H1 (cell line): Measurements from ENCODE around the gene GIPC2. TPM values are rescaled to one million over a fixed set of nuclear protein-coding genes. Genes with fewer than 3 reads are reported as not detected.

Source experiments
- CTCF ChIA-PET: fragments of 300-600 bp; sonication (Branson Sonifier 250); formaldehyde crosslinking; loops from one replicate; lab custom pipeline; 2021; ENCODE audit not compliant: partially characterized antibody; lab: Charles Lee
- POLR2A ChIA-PET: fragments of 300-600 bp; sonication (Branson Sonifier 250); formaldehyde crosslinking; loops from one replicate; lab custom pipeline; 2021; ENCODE audit warnings: inconsistent platforms; ENCODE audit not compliant: partially characterized antibody; lab: Charles Lee
- DNase-seq, 2 experiments: peaks; one replicate each; pipeline versions ENCODE4 v3.0.0 to v3.0.0-alpha.2; 2010 to 2022; ENCODE audit warnings: low spot score in 2 of 2, low read depth in 1 of 2, mixed read lengths in 1 of 2
- FAIRE-seq: peaks from 2 replicates; lab custom pipeline; 2011; peaks lifted over from hg19 to GRCh38; lab: Jason Lieb, UNC
- H2AFZ ChIP-seq: 2 replicates; pipeline ENCODE4 v1.8.1; 2012; ENCODE audit warnings: low read length, inconsistent platforms
- H2AK5ac ChIP-seq: 2 replicates; pipeline ENCODE4 v1.6.1; 2013; ENCODE audit warnings: low read depth, low read length
- H2BK120ac ChIP-seq: replicated peaks from 2 replicates; pipeline ENCODE3; 2013; ENCODE audit warnings: low read depth, low read length, inconsistent platforms
- H2BK12ac ChIP-seq: 2 replicates; pipeline ENCODE4 v1.6.1; 2013; ENCODE audit warnings: low read depth, low read length
- H2BK15ac ChIP-seq: 2 replicates; pipeline ENCODE4 v1.6.1; 2013; ENCODE audit warnings: low read length
- H2BK20ac ChIP-seq: 2 replicates; pipeline ENCODE4 v1.6.1; 2013; ENCODE audit warnings: low read length
- H2BK5ac ChIP-seq: 2 replicates; pipeline ENCODE4 v1.6.1; 2013; ENCODE audit warnings: low read depth, low read length
- H3K14ac ChIP-seq: 2 replicates; pipeline ENCODE4 v1.6.1; 2013; ENCODE audit warnings: inconsistent platforms; ENCODE audit not compliant: insufficient read length
- H3K18ac ChIP-seq: 2 replicates; pipeline ENCODE4 v1.6.1; 2013; ENCODE audit warnings: low read length; ENCODE audit errors: extremely low read depth
- H3K23ac ChIP-seq: 2 replicates; pipeline ENCODE4 v1.6.1; 2013; ENCODE audit warnings: inconsistent platforms; ENCODE audit not compliant: insufficient read length
- H3K23me2 ChIP-seq: 2 replicates; pipeline ENCODE4 v1.6.1; 2013; ENCODE audit warnings: low read depth, low read length
- H3K27ac ChIP-seq: 2 replicates; pipeline ENCODE4 v1.6.1; 2011; ENCODE audit warnings: low read depth, low read length, inconsistent platforms
- H3K27me3 ChIP-seq, 4 experiments: replicated peaks in 1 of 4; 1 replicate in 1 of 4; 2 replicates in 3 of 4; pipeline versions ENCODE4 v1.6.1 to v1.8.1; 2011 to 2013; ENCODE audit warnings: low read length in 3 of 4, mild to moderate bottlenecking in 3 of 4, inconsistent platforms in 2 of 4, mixed read lengths in 2 of 4, moderate library complexity in 1 of 4; ENCODE audit not compliant: control insufficient read depth in 3 of 4, insufficient read depth in 3 of 4; ENCODE audit errors: extremely low read depth in 1 of 4
- H3K36me3 ChIP-seq, 4 experiments: 2 replicates each; pipeline versions ENCODE4 v1.6.1 to v1.8.1; 2011 to 2013; ENCODE audit warnings: mild to moderate bottlenecking in 4 of 4, low read length in 3 of 4, moderate library complexity in 2 of 4, control low read depth in 1 of 4, inconsistent platforms in 1 of 4; ENCODE audit not compliant: insufficient read depth in 4 of 4, control insufficient read depth in 2 of 4
- H3K4ac ChIP-seq: replicated peaks from 2 replicates; pipeline ENCODE3; 2013; ENCODE audit warnings: low read length, low read depth, mixed read lengths, inconsistent platforms; ENCODE audit not compliant: insufficient read length
- H3K4me1 ChIP-seq, 4 experiments: replicated peaks in 1 of 4; 1 replicate in 1 of 4; 2 replicates in 3 of 4; pipeline versions ENCODE4 v1.6.1 to v1.8.1; 2011 to 2013; ENCODE audit warnings: low read length in 3 of 4, inconsistent platforms in 2 of 4, mixed read lengths in 1 of 4; ENCODE audit not compliant: insufficient read depth in 4 of 4, control insufficient read depth in 3 of 4
- H3K4me2 ChIP-seq, 2 experiments: 2 replicates each; pipeline versions ENCODE4 v1.6.1 to v1.8.1; 2011 to 2013; ENCODE audit warnings: low read depth in 2 of 2, low read length in 2 of 2, control low read depth in 1 of 2, inconsistent platforms in 1 of 2, mild to moderate bottlenecking in 1 of 2; ENCODE audit not compliant: insufficient read depth in 1 of 2
- H3K4me3 ChIP-seq, 4 experiments: fragments of 200-600, 300-600 bp in 1 of 4; sonication (generic), shearing (Covaris generic), sonication (Bioruptor Twin) in 1 of 4; 2 replicates each; pipeline versions ENCODE4 v1.5.1 to v1.8.1; 2011 to 2016; ENCODE audit warnings: low read length in 4 of 4, low read depth in 3 of 4, control low read depth in 2 of 4, inconsistent platforms in 2 of 4, mild to moderate bottlenecking in 2 of 4, mixed read lengths in 1 of 4, moderate library complexity in 1 of 4; ENCODE audit not compliant: insufficient read depth in 2 of 4; ENCODE audit errors: extremely low read depth in 1 of 4
- H3K56ac ChIP-seq: replicated peaks from 2 replicates; pipeline ENCODE3; 2013; ENCODE audit warnings: low read depth, mild to moderate bottlenecking, mixed read lengths, low read length, inconsistent platforms; ENCODE audit not compliant: insufficient read length
- H3K79me1 ChIP-seq: 2 replicates; pipeline ENCODE4 v1.6.1; 2013; ENCODE audit warnings: low read depth, low read length, control low read depth
- H3K79me2 ChIP-seq, 2 experiments: 2 replicates each; pipeline versions ENCODE4 v1.6.1 to v1.8.1; 2012 to 2013; ENCODE audit warnings: low read length in 2 of 2, mild to moderate bottlenecking in 2 of 2, inconsistent platforms in 1 of 2; ENCODE audit not compliant: insufficient read depth in 2 of 2, control insufficient read depth in 1 of 2
- H3K9ac ChIP-seq, 4 experiments: replicated peaks in 1 of 4; 1 replicate in 1 of 4; 2 replicates in 3 of 4; pipeline versions ENCODE4 v1.6.1 to v1.8.1; 2011 to 2013; ENCODE audit warnings: low read depth in 3 of 4, low read length in 3 of 4, control low read depth in 2 of 4, mild to moderate bottlenecking in 2 of 4, moderate library complexity in 2 of 4, inconsistent platforms in 1 of 4; ENCODE audit errors: extremely low read depth in 1 of 4
- H3K9me3 ChIP-seq, 2 experiments: 2 replicates each; pipeline versions ENCODE4 v1.6.1 to v1.8.1; 2012 to 2013; ENCODE audit warnings: mild to moderate bottlenecking in 2 of 2, moderate library complexity in 2 of 2, control low read depth in 1 of 2, inconsistent platforms in 1 of 2, low read depth in 1 of 2, low read length in 1 of 2, mixed read lengths in 1 of 2; ENCODE audit not compliant: insufficient read depth in 2 of 2
- H4K20me1 ChIP-seq, 2 experiments: replicated peaks in 1 of 2; 2 replicates each; pipeline versions ENCODE3 to v1.8.1; 2011 to 2013; ENCODE audit warnings: inconsistent platforms in 2 of 2, low read length in 2 of 2, mild to moderate bottlenecking in 1 of 2; ENCODE audit not compliant: insufficient read depth in 2 of 2, control insufficient read depth in 1 of 2
- H4K5ac ChIP-seq: 2 replicates; pipeline ENCODE4 v1.6.1; 2013; ENCODE audit warnings: low read length, low read depth, mixed read lengths, inconsistent platforms; ENCODE audit not compliant: insufficient read length
- H4K8ac ChIP-seq: 2 replicates; pipeline ENCODE4 v1.8.0; 2013; ENCODE audit warnings: mild to moderate bottlenecking, moderate library complexity, low read length, inconsistent platforms; ENCODE audit not compliant: insufficient read depth; ENCODE audit errors: extremely low read depth
- H4K91ac ChIP-seq: replicated peaks from 2 replicates; pipeline ENCODE3; 2013; ENCODE audit warnings: low read length, mixed read lengths, inconsistent platforms; ENCODE audit not compliant: insufficient read length
- ASH2L ChIP-seq: fragments of 200-600, 300-600 bp; sonication (generic); IDR thresholded peaks from one replicate; pipeline ENCODE4 v1.7.1; 2017; ENCODE audit warnings: low read length
- BACH1 ChIP-seq: IDR thresholded peaks from 2 replicates; pipeline ENCODE4 v1.6.1; 2012; ENCODE audit warnings: low read length, improper control_type of control experiment
- CTBP2 ChIP-seq: IDR thresholded peaks from 2 replicates; pipeline ENCODE4 v1.7.0; 2011; ENCODE audit warnings: borderline replicate concordance, mild to moderate bottlenecking, moderate library complexity, mixed read lengths, low read length; ENCODE audit not compliant: insufficient read depth, insufficient read length
- HDAC6 ChIP-seq: IDR thresholded peaks from one replicate; pipeline ENCODE4 v1.7.1; 2012; ENCODE audit warnings: low read depth, mild to moderate bottlenecking, inconsistent platforms, low read length, moderate library complexity
- JUN ChIP-seq: IDR thresholded peaks from 2 replicates; pipeline ENCODE4 v1.6.1; 2011; ENCODE audit warnings: low read depth, mild to moderate bottlenecking, improper control_type of control experiment, low read length
- RBBP5 ChIP-seq: IDR thresholded peaks from 2 replicates; pipeline ENCODE4 v1.7.1; 2012; ENCODE audit warnings: low read depth, mild to moderate bottlenecking, inconsistent platforms, low read length, moderate library complexity, borderline replicate concordance
- RNF2 ChIP-seq: fragments of 200-900, 300-1000 bp; sonication (generic); IDR thresholded peaks from 2 replicates; pipeline ENCODE4 v1.7.1; 2016; ENCODE audit warnings: borderline replicate concordance, low read depth, mild to moderate bottlenecking, antibody characterized with exemption, low read length; ENCODE audit not compliant: poor library complexity, severe bottlenecking; ENCODE audit errors: missing control alignments
- WGBS, 2 experiments: shearing (Covaris generic) in 1 of 2; methylation state at CpG; one replicate each; pipeline versions ENCODE4 v1.1.6 to v1.1.7; 2013 to 2015; ENCODE audit warnings: low lambda C conversion rate in 2 of 2, mixed read lengths in 2 of 2, inconsistent platforms in 1 of 2, low coverage in 1 of 2, missing lambda C conversion rate in 1 of 2; ENCODE audit not compliant: insufficient replicate concordance in 2 of 2, insufficient coverage in 1 of 2, insufficient read length in 1 of 2; ENCODE audit errors: extremely low coverage in 1 of 2, missing lambda C conversion rate in 1 of 2; 5-methylcytosine and 5-hydroxymethylcytosine counted together
- polyA plus RNA-seq, 7 experiments: library from polyadenylated mRNA; depleted of rRNA in 3 of 7; stranded (reverse) in 5 of 7; unstranded in 2 of 7; fragments of >200 nt in 5 of 7; fragments of 200-250 nt in 2 of 7; gene quantifications; 1 replicate in 5 of 7; 2 replicates in 1 of 7; 4 replicates in 1 of 7; pipeline versions ENCODE4 v1.2.1 to v1.2.3, GENCODE V29; 2011 to 2013; ENCODE audit warnings: missing spikeins in 2 of 7, mixed read lengths in 2 of 7
- total RNA-seq: library from RNA; stranded (reverse); fragmentation: NEBNext Ultra II Directional; extraction: Animal tissue kit (Norgen Biotek cat#: 25700); gene quantifications from 2 replicates; pipeline ENCODE4 v1.2.1, GENCODE V29; 2021
- TF ChIP-seq, protein P1 (sequence below): IDR thresholded peaks from 2 replicates; pipeline ENCODE4 v1.6.1; 2011; ENCODE audit warnings: low read depth, mild to moderate bottlenecking, low read length; ENCODE audit not compliant: insufficient read depth
- TF ChIP-seq, protein P2 (sequence below): IDR thresholded peaks from 2 replicates; pipeline ENCODE4 v1.6.1; 2012; ENCODE audit warnings: inconsistent platforms

GIPC2 gene
- total and polyA plus RNA-seq, 2 of the 8 experiments (the other 6 are each of a cell fraction or from before 2014, with no cell fraction given), result 0.29 to 0.69 TPM

DNA sequence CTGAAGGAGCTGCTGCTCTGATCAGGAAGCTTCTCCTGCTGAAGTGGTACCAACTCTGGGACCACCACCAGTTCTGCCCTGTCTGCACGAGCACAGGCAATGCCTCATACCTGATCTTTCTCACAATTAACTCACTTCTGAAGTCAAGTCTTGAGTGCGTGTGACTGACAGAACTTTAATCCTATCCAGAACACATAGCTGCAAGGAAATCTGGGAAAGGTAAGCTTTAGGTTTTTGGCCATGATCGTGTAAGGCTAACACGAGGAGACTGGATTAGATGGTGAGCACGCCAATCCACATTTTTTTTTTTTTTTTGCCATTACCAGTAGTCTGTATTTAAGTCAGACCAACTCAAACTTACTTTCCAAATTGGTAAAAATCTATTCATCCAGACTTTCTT is 101.3 kb downstream of the GIPC2 start:
- H3K27ac ChIP-seq, result no peak overlapping the region
- CTCF ChIA-PET, result interaction anchor here (0.6 to 7.2 kb wide), 12 partner anchors 9 to 512 kb away, joined by 3 to 48 read pairs (median 3); no protein-coding TSS in a partner anchor
- no peak for TF ChIP-seq RBBP5
- no peak for TF ChIP-seq HDAC6
- no peak for TF ChIP-seq ASH2L
- TF ChIP-seq JUN, result no peak
- TF ChIP-seq, protein P1, sequence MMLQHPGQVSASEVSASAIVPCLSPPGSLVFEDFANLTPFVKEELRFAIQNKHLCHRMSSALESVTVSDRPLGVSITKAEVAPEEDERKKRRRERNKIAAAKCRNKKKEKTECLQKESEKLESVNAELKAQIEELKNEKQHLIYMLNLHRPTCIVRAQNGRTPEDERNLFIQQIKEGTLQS, result no peak
- TF ChIP-seq, protein P2, sequence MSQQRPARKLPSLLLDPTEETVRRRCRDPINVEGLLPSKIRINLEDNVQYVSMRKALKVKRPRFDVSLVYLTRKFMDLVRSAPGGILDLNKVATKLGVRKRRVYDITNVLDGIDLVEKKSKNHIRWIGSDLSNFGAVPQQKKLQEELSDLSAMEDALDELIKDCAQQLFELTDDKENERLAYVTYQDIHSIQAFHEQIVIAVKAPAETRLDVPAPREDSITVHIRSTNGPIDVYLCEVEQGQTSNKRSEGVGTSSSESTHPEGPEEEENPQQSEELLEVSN, result no peak
- TF ChIP-seq CTBP2, result no peak
- TF ChIP-seq BACH1, result no peak
- no peak for TF ChIP-seq RNF2

More for the DNA sequence above, 101.3 kb downstream of the GIPC2 start:
- Histone ChIP-seq H3K14ac (no peak overlapping the region), H2BK20ac (no peak overlapping the region), H2AFZ (no peak overlapping the region), H3K27me3 (no peaks in the 10 kb centered on the region), H2BK15ac (no peak overlapping the region), H3K18ac (no peak overlapping the region), H2BK120ac (no peak overlapping the region), H3K56ac (no peak overlapping the region), H3K4me3 (no peak overlapping the region), H3K79me1 (no peaks in the 10 kb centered on the region), H3K9me3 (no peaks in the 10 kb centered on the region), H3K4ac (no peak overlapping the region), H4K91ac (no peak overlapping the region), H4K8ac (no peak overlapping the region), H2AK5ac (no peak overlapping the region), H3K36me3 (no peaks in the 10 kb centered on the region), H2BK12ac (no peak overlapping the region), H3K79me2 (no peaks in the 10 kb centered on the region), H3K9ac (no peak overlapping the region), H3K4me1 (no peaks in the 10 kb centered on the region), H3K4me2 (no peak overlapping the region), H4K20me1 (no peaks in the 10 kb centered on the region), H2BK5ac (no peak overlapping the region), H3K23me2 (no peaks in the 10 kb centered on the region; the same call in 1 of the 2 replicates), H4K5ac (no peak overlapping the region), H3K23ac (no peak overlapping the region)
- FAIRE-seq (peak; percentile 28), DNase-seq (no peak)
- WGBS, 2 experiments, result 88% methylated on average over 5 of the region's 5 CpGs; no CpG with 5 or more reads in 1 of the 2 experiments
- POLR2A ChIA-PET, result interaction anchor here (0.7 kb wide), 1 partner anchor 169 kb away, joined by 3 read pairs; no protein-coding TSS in a partner anchor
